H9 (cell line): Measurements from ENCODE around the gene DPH7. TPM values are rescaled to one million over a fixed set of nuclear protein-coding genes. Genes with fewer than 3 reads are reported as not detected.

Experiments
- DNase-seq: peaks from one replicate; pipeline ENCODE4 v3.0.0-alpha.2; 2017
- H2AFZ ChIP-seq: one replicate; pipeline ENCODE4 v1.6.1; 2013; ENCODE audit warnings: mild to moderate bottlenecking, low read length, control low read depth, moderate library complexity
- H2AK5ac ChIP-seq: 2 replicates; pipeline ENCODE4 v1.6.1; 2013; ENCODE audit warnings: low read length, control low read depth, mixed read lengths; ENCODE audit not compliant: insufficient read length
- H2BK120ac ChIP-seq: one replicate; pipeline ENCODE4 v1.6.1; 2013; ENCODE audit warnings: low read depth, mild to moderate bottlenecking, low read length, control low read depth, inconsistent platforms; ENCODE audit not compliant: poor library complexity, severe bottlenecking
- H2BK12ac ChIP-seq: 2 replicates; pipeline ENCODE4 v1.6.1; 2013; ENCODE audit warnings: low read length, control low read depth, mixed read lengths, low read depth; ENCODE audit not compliant: insufficient read length
- H2BK15ac ChIP-seq: 2 replicates; pipeline ENCODE4 v1.6.1; 2013; ENCODE audit warnings: low read depth, low read length, control low read depth
- H2BK20ac ChIP-seq: one replicate; pipeline ENCODE4 v1.6.1; 2013; ENCODE audit warnings: low read depth, mild to moderate bottlenecking, low read length, control low read depth, inconsistent platforms; ENCODE audit not compliant: poor library complexity, severe bottlenecking
- H2BK5ac ChIP-seq: 2 replicates; pipeline ENCODE4 v1.6.1; 2013; ENCODE audit warnings: low read length, control low read depth, mixed read lengths; ENCODE audit not compliant: insufficient read length
- H3K14ac ChIP-seq: 2 replicates; pipeline ENCODE4 v1.6.1; 2013; ENCODE audit warnings: low read length, control low read depth; ENCODE audit not compliant: insufficient read depth
- H3K18ac ChIP-seq: 2 replicates; pipeline ENCODE4 v1.6.1; 2013; ENCODE audit warnings: low read depth, mild to moderate bottlenecking, mixed read lengths, low read length, control low read depth; ENCODE audit not compliant: insufficient read length
- H3K23ac ChIP-seq: 2 replicates; pipeline ENCODE4 v1.6.1; 2013; ENCODE audit warnings: low read length, control low read depth, mixed read lengths, low read depth; ENCODE audit not compliant: insufficient read length
- H3K23me2 ChIP-seq: 2 replicates; pipeline ENCODE4 v1.6.1; 2013; ENCODE audit warnings: low read depth, mild to moderate bottlenecking, mixed read lengths, low read length, control low read depth; ENCODE audit not compliant: insufficient read length, poor library complexity, severe bottlenecking
- H3K27ac ChIP-seq: 2 replicates; pipeline ENCODE4 v1.5.1; 2013; ENCODE audit warnings: low read length, control low read depth, mixed read lengths, low read depth; ENCODE audit not compliant: insufficient read length
- H3K27me3 ChIP-seq: 2 replicates; pipeline ENCODE4 v1.6.1; 2013; ENCODE audit warnings: low read length, control low read depth, inconsistent platforms; ENCODE audit not compliant: insufficient read depth
- H3K4ac ChIP-seq: 2 replicates; pipeline ENCODE4 v1.6.1; 2013; ENCODE audit warnings: low read depth, mild to moderate bottlenecking, control low read depth, inconsistent platforms, low read length, moderate library complexity
- H3K4me1 ChIP-seq: 2 replicates; pipeline ENCODE4 v1.6.1; 2013; ENCODE audit warnings: low read length, control low read depth, inconsistent platforms; ENCODE audit not compliant: insufficient read depth
- H3K4me2 ChIP-seq: 2 replicates; pipeline ENCODE4 v1.6.1; 2013; ENCODE audit warnings: low read length, control low read depth, mixed read lengths; ENCODE audit not compliant: insufficient read length, insufficient read depth
- H3K56ac ChIP-seq: 2 replicates; pipeline ENCODE4 v1.6.1; 2013; ENCODE audit warnings: low read depth, mild to moderate bottlenecking, mixed read lengths, low read length, control low read depth; ENCODE audit not compliant: insufficient read length
- H3K79me1 ChIP-seq: 2 replicates; pipeline ENCODE4 v1.6.1; 2013; ENCODE audit warnings: low read depth, mild to moderate bottlenecking, moderate library complexity, low read length, control low read depth, inconsistent platforms; ENCODE audit not compliant: insufficient read depth, poor library complexity, severe bottlenecking
- H3K79me2 ChIP-seq: 2 replicates; pipeline ENCODE4 v1.6.1; 2013; ENCODE audit warnings: low read length, control low read depth, inconsistent platforms; ENCODE audit not compliant: insufficient read depth
- H3K9ac ChIP-seq: 2 replicates; pipeline ENCODE4 v1.6.1; 2013; ENCODE audit warnings: low read length, control low read depth, mixed read lengths; ENCODE audit not compliant: insufficient read length; ENCODE audit errors: extremely low read depth
- H3K9me3 ChIP-seq: one replicate; pipeline ENCODE4 v1.6.1; 2013; ENCODE audit warnings: low read depth, low read length, inconsistent platforms; ENCODE audit not compliant: control insufficient read depth
- H3T11ph ChIP-seq: one replicate; pipeline ENCODE4 v1.6.1; 2013; ENCODE audit warnings: mild to moderate bottlenecking, low read length, control low read depth, inconsistent platforms
- H4K20me1 ChIP-seq: one replicate; pipeline ENCODE4 v1.6.1; 2013; ENCODE audit not compliant: control insufficient read depth, insufficient read length, insufficient read depth
- H4K5ac ChIP-seq: 2 replicates; pipeline ENCODE4 v1.6.1; 2013; ENCODE audit warnings: low read depth, mild to moderate bottlenecking, mixed read lengths, low read length, control low read depth; ENCODE audit not compliant: insufficient read length
- H4K8ac ChIP-seq: replicated peaks from 2 replicates; pipeline ENCODE4 v1.6.1; 2013; ENCODE audit warnings: low read length, control low read depth, mixed read lengths, low read depth; ENCODE audit not compliant: insufficient read length
- H4K91ac ChIP-seq: 2 replicates; pipeline ENCODE4 v1.6.1; 2013; ENCODE audit warnings: low read depth, mild to moderate bottlenecking, moderate library complexity, mixed read lengths, low read length, control low read depth; ENCODE audit not compliant: insufficient read length
- H3K27ac Mint-ChIP-seq, 3 experiments: 2 replicates in 2 of 3; 3 replicates in 1 of 3; pipeline ENCODE4 v1.8.0; 2020 to 2021; ENCODE audit warnings: mixed read lengths in 3 of 3, mild to moderate bottlenecking in 1 of 3, moderate library complexity in 1 of 3
- H3K27me3 Mint-ChIP-seq: 2 replicates; pipeline ENCODE4 v1.8.0; 2021; ENCODE audit warnings: low read depth, mild to moderate bottlenecking, moderate library complexity, mixed read lengths
- H3K36me3 Mint-ChIP-seq, 3 experiments: 2 replicates in 2 of 3; 3 replicates in 1 of 3; pipeline ENCODE4 v1.8.0; 2020 to 2021; ENCODE audit warnings: low read depth in 3 of 3, mixed read lengths in 3 of 3; ENCODE audit not compliant: insufficient read depth in 1 of 3
- H3K4me1 Mint-ChIP-seq, 2 experiments: 2 replicates each; pipeline ENCODE4 v1.8.0; 2020; ENCODE audit warnings: mixed read lengths in 2 of 2
- H3K4me3 Mint-ChIP-seq, 2 experiments: 2 replicates in 1 of 2; 3 replicates in 1 of 2; pipeline ENCODE4 v1.8.0; 2020 to 2021; ENCODE audit warnings: mild to moderate bottlenecking in 2 of 2, mixed read lengths in 2 of 2, moderate library complexity in 1 of 2
- H3K9me3 Mint-ChIP-seq, 2 experiments: 2 replicates in 1 of 2; 3 replicates in 1 of 2; pipeline ENCODE4 v1.8.0; 2020; ENCODE audit warnings: mild to moderate bottlenecking in 2 of 2, mixed read lengths in 2 of 2, moderate library complexity in 1 of 2
- CTCF ChIP-seq: fragments of 200-600 bp; sonication (generic); conservative IDR thresholded peaks from 3 replicates; pipeline ENCODE4 v1.8.0; 2021; ENCODE audit warnings: antibody characterized with exemption, mild to moderate bottlenecking
- WGBS: extraction: QIAGEN DNeasy Blood & Tissue Kit; methylation state at CpG from one replicate; pipeline ENCODE4 v1.1.7; 2013; ENCODE audit warnings: missing lambda C conversion rate, low lambda C conversion rate, mixed read lengths; ENCODE audit not compliant: insufficient read length; ENCODE audit errors: extremely low coverage; 5-methylcytosine and 5-hydroxymethylcytosine counted together
- total RNA-seq: library from RNA; stranded (reverse); gene quantifications from 2 replicates; pipeline ENCODE4 v1.2.1, GENCODE V29; 2021

Gene DPH7
- total RNA-seq, 1 experiment from 2014 or later: 51.3 TPM

DNA sequence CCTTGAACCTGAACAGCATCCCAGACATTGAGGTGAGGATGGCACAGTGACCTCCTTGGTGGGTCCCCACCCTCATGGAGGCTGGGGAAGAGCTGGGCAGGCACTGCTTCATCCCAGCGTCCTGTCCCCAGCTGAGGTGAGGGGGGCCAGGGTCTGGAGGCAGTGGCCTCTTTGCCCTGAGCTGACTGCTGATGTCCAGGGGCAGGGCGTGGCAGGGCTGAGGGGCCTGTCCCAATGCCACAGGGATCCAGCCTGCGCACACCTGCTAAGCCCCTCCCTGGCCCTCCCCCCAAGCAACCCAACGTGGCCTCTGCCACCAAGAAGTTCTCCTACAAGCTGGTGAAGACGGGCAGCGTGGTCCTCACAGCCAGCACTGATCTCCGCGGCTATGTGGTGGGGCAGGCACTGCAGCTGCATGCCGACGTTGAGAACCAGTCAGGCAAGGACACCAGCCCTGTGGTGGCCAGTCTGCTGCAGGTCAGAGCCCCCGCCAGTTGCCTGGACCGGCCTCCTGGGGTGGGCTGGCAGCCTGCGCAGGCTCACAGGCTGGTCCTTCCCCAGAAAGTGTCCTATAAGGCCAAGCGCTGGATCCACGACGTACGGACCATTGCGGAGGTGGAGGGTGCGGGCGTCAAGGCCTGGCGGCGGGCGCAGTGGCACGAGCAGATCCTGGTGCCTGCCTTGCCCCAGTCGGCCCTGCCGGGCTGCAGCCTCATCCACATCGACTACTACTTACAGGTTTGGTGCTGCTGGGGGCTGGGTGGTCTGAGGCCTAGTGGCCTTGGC lies 35.2 kb upstream of the DPH7 start:
- Mint-ChIP-seq H3K4me1 (peaks cover 17 to 22% of the 10 kb centered on the region in 2 experiments), H3K9me3 (no peaks in the 10 kb centered on the region), H3K27ac (no peak overlapping the region), H3K36me3 (peaks cover 5 to 18% (median 11%) of the 10 kb centered on the region in 3 experiments; a peak in 6 of 7 replicates), H3K27me3 (no peaks in the 10 kb centered on the region), H3K4me3 (no peak overlapping the region)
- Histone ChIP-seq H3K14ac (no peak overlapping the region), H3K4me1 (no peaks in the 10 kb centered on the region), H3K79me1 (no peaks in the 10 kb centered on the region), H3K27me3 (no peaks in the 10 kb centered on the region), H2AK5ac (no peak overlapping the region), H3K9ac (no peak overlapping the region), H2BK5ac (no peak overlapping the region), H3K23me2 (no peaks in the 10 kb centered on the region), H2BK15ac (no peak overlapping the region), H2AFZ (no peak overlapping the region), H3K56ac (no peak overlapping the region), H2BK120ac (no peak overlapping the region), H4K8ac (no peak overlapping the region), H4K5ac (no peak overlapping the region), H2BK12ac (no peak overlapping the region), H2BK20ac (no peak overlapping the region), H3K9me3 (no peaks in the 10 kb centered on the region), H4K91ac (no peak overlapping the region), H3K4me2 (no peak overlapping the region), H3K23ac (no peak overlapping the region), H3K18ac (no peak overlapping the region), H3K79me2 (peaks cover 6% of the 10 kb centered on the region; the same call in 1 of the 2 replicates), H3K4ac (no peak overlapping the region), H4K20me1 (no peaks in the 10 kb centered on the region), H3K27ac (no peak overlapping the region), H3T11ph (no peak overlapping the region)
- DNase-seq: no peak
- no CpG with 5 or more reads among the region's 27 CpGs for WGBS
- no peak for TF ChIP-seq CTCF
